Measurements from ENCODE around the gene KHDRBS1. TPM values are rescaled to one million over a fixed set of nuclear protein-coding genes. Genes with fewer than 3 reads are reported as not detected.
A peak's percentile ranks its signal among the peaks of the same experiment; 100 is the strongest.

Gene KHDRBS1
- total RNA-seq, 6 experiments from 2014 or later, result 22.8 to 38.2 (median 34.0) TPM

DNA sequence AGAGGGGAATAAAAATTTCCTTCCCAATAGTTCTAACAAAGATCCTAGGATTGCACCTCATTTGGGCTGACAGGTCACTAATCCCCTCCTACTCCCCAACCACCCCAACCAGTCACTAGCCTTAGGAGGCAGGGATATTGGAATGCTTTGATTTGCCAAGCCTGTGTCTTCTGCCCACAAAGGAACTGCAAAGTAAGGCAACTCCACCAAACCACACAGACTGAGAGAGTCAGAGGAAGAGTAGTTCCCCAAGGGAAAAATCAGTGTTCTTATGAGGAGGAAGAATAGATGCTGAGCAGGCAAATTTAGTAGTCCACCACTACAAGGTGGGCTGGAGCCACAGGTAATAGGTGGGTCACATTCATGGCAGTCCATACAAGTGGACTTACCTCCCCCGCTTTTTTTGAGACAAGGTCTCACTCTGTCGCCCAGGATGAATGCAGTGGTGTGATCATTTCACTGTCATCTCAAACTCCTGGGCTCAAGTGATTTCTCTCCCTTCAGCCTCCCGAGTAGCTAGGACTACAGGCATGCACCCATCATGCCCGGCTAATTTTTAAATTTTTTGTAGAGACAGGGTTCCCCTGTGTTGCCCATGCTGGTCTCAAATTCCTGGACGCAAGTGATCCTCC is 55.4 kb downstream of the KHDRBS1 start:
- no peak for ATAC-seq
- intact Hi-C loops (cut with DNase I), result no loop called here
- WGBS (ENCODE audit: insufficient coverage, low coverage, low lambda C conversion rate, missing lambda C conversion rate), result 62% methylated on average over 2 of the region's 5 CpGs
- Histone ChIP-seq H3K36me3 (no peaks in the 10 kb centered on the region), H3K4me1 (peaks cover 0 to 22% (median 2%) of the 10 kb centered on the region in 4 donors), H3K9me3 (no peaks in the 10 kb centered on the region), H3K4me3 (no peak overlapping the region), H3K27me3 (no peaks in the 10 kb centered on the region), H3K27ac (no peak overlapping the region)
- no peak for DNase-seq
- TF ChIP-seq POLR2A (IDR thresholded peaks at IDR 0.05), result no peak
- TF ChIP-seq, protein P1, sequence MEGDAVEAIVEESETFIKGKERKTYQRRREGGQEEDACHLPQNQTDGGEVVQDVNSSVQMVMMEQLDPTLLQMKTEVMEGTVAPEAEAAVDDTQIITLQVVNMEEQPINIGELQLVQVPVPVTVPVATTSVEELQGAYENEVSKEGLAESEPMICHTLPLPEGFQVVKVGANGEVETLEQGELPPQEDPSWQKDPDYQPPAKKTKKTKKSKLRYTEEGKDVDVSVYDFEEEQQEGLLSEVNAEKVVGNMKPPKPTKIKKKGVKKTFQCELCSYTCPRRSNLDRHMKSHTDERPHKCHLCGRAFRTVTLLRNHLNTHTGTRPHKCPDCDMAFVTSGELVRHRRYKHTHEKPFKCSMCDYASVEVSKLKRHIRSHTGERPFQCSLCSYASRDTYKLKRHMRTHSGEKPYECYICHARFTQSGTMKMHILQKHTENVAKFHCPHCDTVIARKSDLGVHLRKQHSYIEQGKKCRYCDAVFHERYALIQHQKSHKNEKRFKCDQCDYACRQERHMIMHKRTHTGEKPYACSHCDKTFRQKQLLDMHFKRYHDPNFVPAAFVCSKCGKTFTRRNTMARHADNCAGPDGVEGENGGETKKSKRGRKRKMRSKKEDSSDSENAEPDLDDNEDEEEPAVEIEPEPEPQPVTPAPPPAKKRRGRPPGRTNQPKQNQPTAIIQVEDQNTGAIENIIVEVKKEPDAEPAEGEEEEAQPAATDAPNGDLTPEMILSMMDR (IDR thresholded peaks at IDR 0.05), result no peak

GRCh38 chr1:32071758-32072621 is 58.3 kb downstream of the KHDRBS1 start:
- H3K36me3 ChIP-seq, result peaks cover 0 to 10% (median 4%) of the 10 kb centered on the region in 4 donors
- H3K4me1 ChIP-seq, result peaks cover 0 to 7% (median 0%) of the 10 kb centered on the region in 4 donors
- DNase-seq, result no peak
- no peaks in the 10 kb centered on the region for H3K27me3 ChIP-seq
- no peaks in the 10 kb centered on the region for H3K9me3 ChIP-seq
- intact Hi-C loops (cut with DNase I), result no loop called here
- peak overlapping the region; percentile 71 to 93 (median 83) for H3K4me3 ChIP-seq
- WGBS (ENCODE audit: insufficient coverage, low coverage, low lambda C conversion rate, missing lambda C conversion rate), result 5% methylated on average over 12 of the region's 14 CpGs
- peak overlapping the region; percentile 81 to 86 (median 86) for H3K27ac ChIP-seq
- no peak for ATAC-seq
- TF ChIP-seq, protein P1 (IDR thresholded peaks at IDR 0.05), result no peak
- TF ChIP-seq POLR2A (IDR thresholded peaks at IDR 0.05), result no peak

DNA sequence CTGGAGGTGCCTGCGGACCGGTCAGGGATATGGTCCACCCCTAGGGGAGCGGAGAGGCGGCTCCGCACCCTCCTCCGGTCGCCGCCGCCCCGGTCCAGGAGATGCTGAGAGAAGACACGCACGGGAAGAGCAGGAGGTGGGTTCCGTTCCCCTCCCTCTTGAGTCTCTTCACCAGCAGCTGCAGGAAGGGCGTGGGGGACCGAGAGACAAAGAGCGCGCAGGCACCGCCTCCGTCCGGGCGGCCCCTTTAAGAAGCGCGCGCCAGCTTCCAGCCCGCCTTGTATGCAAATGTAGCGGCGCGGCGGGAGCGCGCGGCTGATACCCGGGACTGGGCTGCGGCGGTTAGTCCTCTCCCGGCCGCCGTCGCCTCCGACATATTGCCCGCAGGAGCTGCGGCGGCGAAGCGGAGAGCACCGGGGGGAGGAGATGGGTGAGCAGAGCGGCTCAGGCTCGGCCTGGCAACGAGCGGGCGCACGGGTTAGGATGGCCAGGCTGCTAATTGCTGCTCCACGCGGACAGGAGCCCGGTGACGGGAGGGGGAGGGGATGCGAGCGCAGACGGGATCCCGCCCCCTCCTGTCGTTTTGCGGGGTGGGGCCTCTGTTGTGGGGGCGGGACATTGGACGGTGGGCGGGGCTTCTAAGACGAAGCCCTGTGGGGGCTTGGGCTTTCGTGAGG is 59.1 kb downstream of the KHDRBS1 start, which contains the start of gene TMEM39B:
Gene TMEM39B (plus strand): TSS at position 318 of the 677 bp plus-strand sequence. CDS start 109 bp downstream, at position 427.
- Histone ChIP-seq H3K27me3 (no peaks in the 10 kb centered on the region), H3K9me3 (no peaks in the 10 kb centered on the region), H3K4me3 (peak within 1 kb of the TSS; percentile 71 to 93 (median 83)), H3K27ac (peak within 1 kb of the TSS; percentile 81 to 86 (median 86)), H3K36me3 (peaks cover 0 to 18% (median 6%) of the 10 kb centered on the region in 4 donors), H3K4me1 (peaks cover 0 to 6% (median 0%) of the 10 kb centered on the region in 4 donors)
- ATAC-seq, result peak; percentile 90 to 96 (median 93)
- WGBS (ENCODE audit: insufficient coverage, low coverage, low lambda C conversion rate, missing lambda C conversion rate), result 0% methylated on average over 19 of the region's 67 CpGs
- DNase-seq, result peak; percentile 96 to 97 (median 97)
- peak; percentile 63 for TF ChIP-seq POLR2A (IDR thresholded peaks at IDR 0.05)
- TF ChIP-seq, protein P1 (IDR thresholded peaks at IDR 0.05), result no peak
- intact Hi-C loops (cut with DNase I), result no loop called here

Data from right lobe of liver (tissue), 6 donors.